H1 (cell line): ENCODE results near the gene CACNA1F. TPM values are rescaled to one million over a fixed set of nuclear protein-coding genes. Genes with fewer than 3 reads are reported as not detected.

Experiments used
- CTCF ChIA-PET: fragments of 300-600 bp; sonication (Branson Sonifier 250); formaldehyde crosslinking; loops from one replicate; lab custom pipeline; 2021; ENCODE audit not compliant: partially characterized antibody; lab: Charles Lee
- POLR2A ChIA-PET: fragments of 300-600 bp; sonication (Branson Sonifier 250); formaldehyde crosslinking; loops from one replicate; lab custom pipeline; 2021; ENCODE audit warnings: inconsistent platforms; ENCODE audit not compliant: partially characterized antibody; lab: Charles Lee
- DNase-seq, 2 experiments: peaks; one replicate each; pipeline versions ENCODE4 v3.0.0 to v3.0.0-alpha.2; 2010 to 2022; ENCODE audit warnings: low spot score in 2 of 2, low read depth in 1 of 2, mixed read lengths in 1 of 2
- FAIRE-seq: peaks from 2 replicates; lab custom pipeline; 2011; peaks lifted over from hg19 to GRCh38; lab: Jason Lieb, UNC
- H2AFZ ChIP-seq: 2 replicates; pipeline ENCODE4 v1.8.1; 2012; ENCODE audit warnings: low read length, inconsistent platforms
- H2AK5ac ChIP-seq: 2 replicates; pipeline ENCODE4 v1.6.1; 2013; ENCODE audit warnings: low read depth, low read length
- H2BK120ac ChIP-seq: replicated peaks from 2 replicates; pipeline ENCODE3; 2013; ENCODE audit warnings: low read depth, low read length, inconsistent platforms
- H2BK12ac ChIP-seq: 2 replicates; pipeline ENCODE4 v1.6.1; 2013; ENCODE audit warnings: low read depth, low read length
- H2BK15ac ChIP-seq: 2 replicates; pipeline ENCODE4 v1.6.1; 2013; ENCODE audit warnings: low read length
- H2BK20ac ChIP-seq: 2 replicates; pipeline ENCODE4 v1.6.1; 2013; ENCODE audit warnings: low read length
- H2BK5ac ChIP-seq: 2 replicates; pipeline ENCODE4 v1.6.1; 2013; ENCODE audit warnings: low read depth, low read length
- H3K14ac ChIP-seq: 2 replicates; pipeline ENCODE4 v1.6.1; 2013; ENCODE audit warnings: inconsistent platforms; ENCODE audit not compliant: insufficient read length
- H3K18ac ChIP-seq: 2 replicates; pipeline ENCODE4 v1.6.1; 2013; ENCODE audit warnings: low read length; ENCODE audit errors: extremely low read depth
- H3K23ac ChIP-seq: 2 replicates; pipeline ENCODE4 v1.6.1; 2013; ENCODE audit warnings: inconsistent platforms; ENCODE audit not compliant: insufficient read length
- H3K23me2 ChIP-seq: 2 replicates; pipeline ENCODE4 v1.6.1; 2013; ENCODE audit warnings: low read depth, low read length
- H3K27ac ChIP-seq: 2 replicates; pipeline ENCODE4 v1.6.1; 2011; ENCODE audit warnings: low read depth, low read length, inconsistent platforms
- H3K27me3 ChIP-seq, 4 experiments: replicated peaks in 1 of 4; 1 replicate in 1 of 4; 2 replicates in 3 of 4; pipeline versions ENCODE4 v1.6.1 to v1.8.1; 2011 to 2013; ENCODE audit warnings: low read length in 3 of 4, mild to moderate bottlenecking in 3 of 4, inconsistent platforms in 2 of 4, mixed read lengths in 2 of 4, moderate library complexity in 1 of 4; ENCODE audit not compliant: control insufficient read depth in 3 of 4, insufficient read depth in 3 of 4; ENCODE audit errors: extremely low read depth in 1 of 4
- H3K36me3 ChIP-seq, 4 experiments: 2 replicates each; pipeline versions ENCODE4 v1.6.1 to v1.8.1; 2011 to 2013; ENCODE audit warnings: mild to moderate bottlenecking in 4 of 4, low read length in 3 of 4, moderate library complexity in 2 of 4, control low read depth in 1 of 4, inconsistent platforms in 1 of 4; ENCODE audit not compliant: insufficient read depth in 4 of 4, control insufficient read depth in 2 of 4
- H3K4ac ChIP-seq: replicated peaks from 2 replicates; pipeline ENCODE3; 2013; ENCODE audit warnings: low read length, low read depth, mixed read lengths, inconsistent platforms; ENCODE audit not compliant: insufficient read length
- H3K4me1 ChIP-seq, 4 experiments: replicated peaks in 1 of 4; 1 replicate in 1 of 4; 2 replicates in 3 of 4; pipeline versions ENCODE4 v1.6.1 to v1.8.1; 2011 to 2013; ENCODE audit warnings: low read length in 3 of 4, inconsistent platforms in 2 of 4, mixed read lengths in 1 of 4; ENCODE audit not compliant: insufficient read depth in 4 of 4, control insufficient read depth in 3 of 4
- H3K4me2 ChIP-seq, 2 experiments: 2 replicates each; pipeline versions ENCODE4 v1.6.1 to v1.8.1; 2011 to 2013; ENCODE audit warnings: low read depth in 2 of 2, low read length in 2 of 2, control low read depth in 1 of 2, inconsistent platforms in 1 of 2, mild to moderate bottlenecking in 1 of 2; ENCODE audit not compliant: insufficient read depth in 1 of 2
- H3K4me3 ChIP-seq, 4 experiments: fragments of 200-600, 300-600 bp in 1 of 4; sonication (generic), shearing (Covaris generic), sonication (Bioruptor Twin) in 1 of 4; 2 replicates each; pipeline versions ENCODE4 v1.5.1 to v1.8.1; 2011 to 2016; ENCODE audit warnings: low read length in 4 of 4, low read depth in 3 of 4, control low read depth in 2 of 4, inconsistent platforms in 2 of 4, mild to moderate bottlenecking in 2 of 4, mixed read lengths in 1 of 4, moderate library complexity in 1 of 4; ENCODE audit not compliant: insufficient read depth in 2 of 4; ENCODE audit errors: extremely low read depth in 1 of 4
- H3K56ac ChIP-seq: replicated peaks from 2 replicates; pipeline ENCODE3; 2013; ENCODE audit warnings: low read depth, mild to moderate bottlenecking, mixed read lengths, low read length, inconsistent platforms; ENCODE audit not compliant: insufficient read length
- H3K79me1 ChIP-seq: 2 replicates; pipeline ENCODE4 v1.6.1; 2013; ENCODE audit warnings: low read depth, low read length, control low read depth
- H3K79me2 ChIP-seq, 2 experiments: 2 replicates each; pipeline versions ENCODE4 v1.6.1 to v1.8.1; 2012 to 2013; ENCODE audit warnings: low read length in 2 of 2, mild to moderate bottlenecking in 2 of 2, inconsistent platforms in 1 of 2; ENCODE audit not compliant: insufficient read depth in 2 of 2, control insufficient read depth in 1 of 2
- H3K9ac ChIP-seq, 4 experiments: replicated peaks in 1 of 4; 1 replicate in 1 of 4; 2 replicates in 3 of 4; pipeline versions ENCODE4 v1.6.1 to v1.8.1; 2011 to 2013; ENCODE audit warnings: low read depth in 3 of 4, low read length in 3 of 4, control low read depth in 2 of 4, mild to moderate bottlenecking in 2 of 4, moderate library complexity in 2 of 4, inconsistent platforms in 1 of 4; ENCODE audit errors: extremely low read depth in 1 of 4
- H3K9me3 ChIP-seq, 2 experiments: 2 replicates each; pipeline versions ENCODE4 v1.6.1 to v1.8.1; 2012 to 2013; ENCODE audit warnings: mild to moderate bottlenecking in 2 of 2, moderate library complexity in 2 of 2, control low read depth in 1 of 2, inconsistent platforms in 1 of 2, low read depth in 1 of 2, low read length in 1 of 2, mixed read lengths in 1 of 2; ENCODE audit not compliant: insufficient read depth in 2 of 2
- H4K20me1 ChIP-seq, 2 experiments: replicated peaks in 1 of 2; 2 replicates each; pipeline versions ENCODE3 to v1.8.1; 2011 to 2013; ENCODE audit warnings: inconsistent platforms in 2 of 2, low read length in 2 of 2, mild to moderate bottlenecking in 1 of 2; ENCODE audit not compliant: insufficient read depth in 2 of 2, control insufficient read depth in 1 of 2
- H4K5ac ChIP-seq: 2 replicates; pipeline ENCODE4 v1.6.1; 2013; ENCODE audit warnings: low read length, low read depth, mixed read lengths, inconsistent platforms; ENCODE audit not compliant: insufficient read length
- H4K8ac ChIP-seq: 2 replicates; pipeline ENCODE4 v1.8.0; 2013; ENCODE audit warnings: mild to moderate bottlenecking, moderate library complexity, low read length, inconsistent platforms; ENCODE audit not compliant: insufficient read depth; ENCODE audit errors: extremely low read depth
- H4K91ac ChIP-seq: replicated peaks from 2 replicates; pipeline ENCODE3; 2013; ENCODE audit warnings: low read length, mixed read lengths, inconsistent platforms; ENCODE audit not compliant: insufficient read length
- ASH2L ChIP-seq: fragments of 200-600, 300-600 bp; sonication (generic); IDR thresholded peaks from one replicate; pipeline ENCODE4 v1.7.1; 2017; ENCODE audit warnings: low read length
- HDAC6 ChIP-seq: IDR thresholded peaks from one replicate; pipeline ENCODE4 v1.7.1; 2012; ENCODE audit warnings: low read depth, mild to moderate bottlenecking, inconsistent platforms, low read length, moderate library complexity
- JUND ChIP-seq: IDR thresholded peaks from 2 replicates; pipeline ENCODE4 v1.6.1; 2011; ENCODE audit warnings: mild to moderate bottlenecking, improper control_type of control experiment, low read length
- KDM4A ChIP-seq: IDR thresholded peaks from one replicate; pipeline ENCODE4 v1.7.1; 2012; ENCODE audit warnings: low read depth, mild to moderate bottlenecking, moderate library complexity, low read length, inconsistent platforms; ENCODE audit not compliant: severe bottlenecking
- RAD21 ChIP-seq, 2 experiments: IDR thresholded peaks in 1 of 2; conservative IDR thresholded peaks in 1 of 2; 2 replicates each; pipeline ENCODE4 v1.6.1; 2011; ENCODE audit warnings: low read depth in 2 of 2, low read length in 2 of 2, improper control_type of control experiment in 1 of 2, inconsistent platforms in 1 of 2, mild to moderate bottlenecking in 1 of 2, moderate library complexity in 1 of 2
- RBBP5 ChIP-seq: IDR thresholded peaks from 2 replicates; pipeline ENCODE4 v1.7.1; 2012; ENCODE audit warnings: low read depth, mild to moderate bottlenecking, inconsistent platforms, low read length, moderate library complexity, borderline replicate concordance
- SP1 ChIP-seq: IDR thresholded peaks from 2 replicates; pipeline ENCODE4 v1.6.1; 2011; ENCODE audit warnings: low read depth, low read length
- ZNF274 ChIP-seq: IDR thresholded peaks from 2 replicates; pipeline ENCODE4 v1.7.0; 2012; ENCODE audit warnings: low read length, borderline replicate concordance; ENCODE audit errors: extremely low read depth
- WGBS, 2 experiments: shearing (Covaris generic) in 1 of 2; methylation state at CpG; one replicate each; pipeline versions ENCODE4 v1.1.6 to v1.1.7; 2013 to 2015; ENCODE audit warnings: low lambda C conversion rate in 2 of 2, mixed read lengths in 2 of 2, inconsistent platforms in 1 of 2, low coverage in 1 of 2, missing lambda C conversion rate in 1 of 2; ENCODE audit not compliant: insufficient replicate concordance in 2 of 2, insufficient coverage in 1 of 2, insufficient read length in 1 of 2; ENCODE audit errors: extremely low coverage in 1 of 2, missing lambda C conversion rate in 1 of 2; 5-methylcytosine and 5-hydroxymethylcytosine counted together
- polyA plus RNA-seq, 7 experiments: library from polyadenylated mRNA; depleted of rRNA in 3 of 7; stranded (reverse) in 5 of 7; unstranded in 2 of 7; fragments of >200 nt in 5 of 7; fragments of 200-250 nt in 2 of 7; gene quantifications; 1 replicate in 5 of 7; 2 replicates in 1 of 7; 4 replicates in 1 of 7; pipeline versions ENCODE4 v1.2.1 to v1.2.3, GENCODE V29; 2011 to 2013; ENCODE audit warnings: missing spikeins in 2 of 7, mixed read lengths in 2 of 7
- total RNA-seq: library from RNA; stranded (reverse); fragmentation: NEBNext Ultra II Directional; extraction: Animal tissue kit (Norgen Biotek cat#: 25700); gene quantifications from 2 replicates; pipeline ENCODE4 v1.2.1, GENCODE V29; 2021
- TF ChIP-seq, protein P1 (sequence below), 3 experiments: IDR thresholded peaks; 1 replicate in 2 of 3; 2 replicates in 1 of 3; pipeline versions ENCODE4 v1.5.1 to v1.6.1; 2011; ENCODE audit warnings: low read length in 3 of 3, mild to moderate bottlenecking in 3 of 3, inconsistent platforms in 2 of 3, low read depth in 1 of 3, moderate library complexity in 1 of 3; ENCODE audit not compliant: insufficient read depth in 1 of 3; ENCODE audit errors: control extremely low read depth in 1 of 3
- TF ChIP-seq, protein P2 (sequence below): IDR thresholded peaks from 2 replicates; pipeline ENCODE4 v1.6.1; 2012; ENCODE audit warnings: inconsistent platforms

The CACNA1F gene
- total and polyA plus RNA-seq, 2 of the 8 experiments (the other 6 are each of a cell fraction or from before 2014, with no cell fraction given), result 0.59 to 0.84 TPM

- Histone ChIP-seq H3K4me2 (no peak overlapping the region), H3K23ac (no peak overlapping the region), H3K9ac (no peak overlapping the region), H2BK120ac (no peak overlapping the region), H2BK5ac (no peak overlapping the region), H4K5ac (no peak overlapping the region), H3K4ac (no peak overlapping the region), H4K91ac (no peak overlapping the region), H3K23me2 (no peaks in the 10 kb centered on the region), H4K8ac (no peak overlapping the region), H2BK20ac (no peak overlapping the region), H3K79me1 (no peaks in the 10 kb centered on the region), H3K56ac (no peak overlapping the region), H4K20me1 (no peaks in the 10 kb centered on the region), H2BK12ac (no peak overlapping the region), H3K27me3 (no peaks in the 10 kb centered on the region), H3K4me1 (peaks cover 0 to 4% (median 0%) of the 10 kb centered on the region in 4 experiments; a peak in 3 of 7 replicates), H3K9me3 (no peaks in the 10 kb centered on the region), H3K79me2 (no peaks in the 10 kb centered on the region), H3K18ac (no peak overlapping the region), H3K4me3 (no peak overlapping the region), H3K14ac (no peak overlapping the region), H2BK15ac (no peak overlapping the region), H2AK5ac (no peak overlapping the region), H3K27ac (no peak overlapping the region), H3K36me3 (no peaks in the 10 kb centered on the region), H2AFZ (no peak overlapping the region)
- POLR2A ChIA-PET, result interaction anchor here (1.1 to 1.4 kb wide), 5 partner anchors 12 to 76 kb away, joined by 3 to 4 read pairs (median 3); no protein-coding TSS in a partner anchor
- whole genome bisulfite sequencing, 2 experiments, result 65% methylated on average over 7 of the region's 10 CpGs; no CpG with 5 or more reads in 1 of the 2 experiments
- peak; percentile 81 for FAIRE-seq
- CTCF ChIA-PET, result interaction anchor here (0.8 to 2.5 kb wide), 15 partner anchors 16 to 94 kb away, joined by 3 to 22 read pairs (median 6); partner anchors contain the start of gene CCDC22
- no peak for DNase-seq
- no peak for TF ChIP-seq JUND
- no peak for TF ChIP-seq KDM4A
- TF ChIP-seq, protein P1, sequence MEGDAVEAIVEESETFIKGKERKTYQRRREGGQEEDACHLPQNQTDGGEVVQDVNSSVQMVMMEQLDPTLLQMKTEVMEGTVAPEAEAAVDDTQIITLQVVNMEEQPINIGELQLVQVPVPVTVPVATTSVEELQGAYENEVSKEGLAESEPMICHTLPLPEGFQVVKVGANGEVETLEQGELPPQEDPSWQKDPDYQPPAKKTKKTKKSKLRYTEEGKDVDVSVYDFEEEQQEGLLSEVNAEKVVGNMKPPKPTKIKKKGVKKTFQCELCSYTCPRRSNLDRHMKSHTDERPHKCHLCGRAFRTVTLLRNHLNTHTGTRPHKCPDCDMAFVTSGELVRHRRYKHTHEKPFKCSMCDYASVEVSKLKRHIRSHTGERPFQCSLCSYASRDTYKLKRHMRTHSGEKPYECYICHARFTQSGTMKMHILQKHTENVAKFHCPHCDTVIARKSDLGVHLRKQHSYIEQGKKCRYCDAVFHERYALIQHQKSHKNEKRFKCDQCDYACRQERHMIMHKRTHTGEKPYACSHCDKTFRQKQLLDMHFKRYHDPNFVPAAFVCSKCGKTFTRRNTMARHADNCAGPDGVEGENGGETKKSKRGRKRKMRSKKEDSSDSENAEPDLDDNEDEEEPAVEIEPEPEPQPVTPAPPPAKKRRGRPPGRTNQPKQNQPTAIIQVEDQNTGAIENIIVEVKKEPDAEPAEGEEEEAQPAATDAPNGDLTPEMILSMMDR (IDR thresholded peaks at IDR 0.05; ENCODE audit: control extremely low read depth in 1 of 3, insufficient read depth in 1 of 3, low read depth in 1 of 3, low read length in 3 of 3), result peak in 2 of 3 experiments; percentile 56 to 63; a peak in 3 of 4 replicates
- no peak for TF ChIP-seq HDAC6
- TF ChIP-seq, protein P2, sequence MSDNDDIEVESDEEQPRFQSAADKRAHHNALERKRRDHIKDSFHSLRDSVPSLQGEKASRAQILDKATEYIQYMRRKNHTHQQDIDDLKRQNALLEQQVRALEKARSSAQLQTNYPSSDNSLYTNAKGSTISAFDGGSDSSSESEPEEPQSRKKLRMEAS, result no peak
- no peak for TF ChIP-seq ASH2L
- no peak for TF ChIP-seq ZNF274
- no peak for TF ChIP-seq RBBP5
- TF ChIP-seq RAD21 (IDR thresholded peaks at IDR 0.05 in 1 of 2, conservative IDR thresholded peaks at IDR 0.05 in 1 of 2; ENCODE audit: low read depth in 2 of 2, low read length in 2 of 2), result peak; percentile 35 to 57; a peak in 3 of 4 replicates
- TF ChIP-seq SP1, result no peak
Observed at GRCh38 chrX:49192722-49193328, 40.3 kb downstream of the CACNA1F start.
